Measurements from ENCODE around the gene CLASP1. TPM values are rescaled to one million over a fixed set of nuclear protein-coding genes. Genes with fewer than 3 reads are reported as not detected.
"Not testable (repeated sequence)": the region's sequence is repeated elsewhere in the genome, so short reads cannot be mapped to it uniquely, and the experiment has no call there.

CLASP1 gene
- total RNA-seq, 2 donors from 2014 or later: 63.4 to 69.5 TPM

DNA sequence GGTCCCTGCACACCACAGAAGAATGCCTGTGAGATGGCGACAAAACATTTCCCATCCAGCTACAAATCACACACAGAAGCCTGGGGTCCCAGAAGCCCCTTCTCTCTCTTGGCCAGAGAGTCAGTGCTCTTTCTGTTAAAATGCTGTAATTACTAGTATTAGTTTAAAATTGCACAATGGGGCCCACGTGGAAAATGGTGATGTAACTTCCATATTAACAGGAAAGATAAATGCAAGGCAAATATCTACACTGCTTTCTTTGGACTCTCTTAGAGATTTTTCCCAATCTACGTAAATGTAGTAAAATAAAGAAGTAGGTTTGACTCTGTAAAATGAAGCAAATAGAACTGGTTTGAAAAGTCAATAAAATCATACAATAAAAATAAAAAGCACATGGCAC lies 250.4 kb downstream of the CLASP1 start:
- no peaks in the 10 kb centered on the region for H3K27me3 Mint-ChIP-seq
- DNase-seq: no peak
- no peaks in the 10 kb centered on the region for H3K4me1 Mint-ChIP-seq
- no peak for ATAC-seq
- H3K36me3 Mint-ChIP-seq (ENCODE audit: low read depth): peaks cover 5% of the 10 kb centered on the region
- H3K9me3 ChIP-seq (ENCODE audit: control insufficient read depth, low read length, poor library complexity, severe bottlenecking): no peaks in the 10 kb centered on the region
- H3K27ac Mint-ChIP-seq: no peak overlapping the region
- no peak overlapping the region for H3K4me3 Mint-ChIP-seq

- no peak for DNase-seq
- H3K27me3 Mint-ChIP-seq: no peaks in the 10 kb centered on the region
- no peak for ATAC-seq
- no peaks in the 10 kb centered on the region for H3K4me1 Mint-ChIP-seq
- H3K9me3 ChIP-seq (ENCODE audit: control insufficient read depth, low read length, poor library complexity, severe bottlenecking): no peaks in the 10 kb centered on the region
- H3K27ac Mint-ChIP-seq: peak overlapping the region; percentile 4
- peaks cover 4% of the 10 kb centered on the region for H3K36me3 Mint-ChIP-seq (ENCODE audit: low read depth)
- H3K4me3 Mint-ChIP-seq: no peak overlapping the region
These were observed 259.1 kb downstream of the CLASP1 start for GRCh38 chr2:121390082-121390692.

- Mint-ChIP-seq H3K4me1 (no peaks in the 10 kb centered on the region), H3K4me3 (no peak overlapping the region), H3K27ac (no peak overlapping the region), H3K36me3 (ENCODE audit: low read depth) (peaks cover 4% of the 10 kb centered on the region), H3K27me3 (no peaks in the 10 kb centered on the region)
- DNase-seq: no peak
- ATAC-seq: no peak
- H3K9me3 ChIP-seq (ENCODE audit: control insufficient read depth, low read length, poor library complexity, severe bottlenecking): no peaks in the 10 kb centered on the region
These were observed 260.9 kb downstream of the CLASP1 start for GRCh38 chr2:121388371-121388770.

- no peak overlapping the region for H3K4me3 Mint-ChIP-seq
- H3K4me1 Mint-ChIP-seq: no peaks in the 10 kb centered on the region
- DNase-seq: no peak
- H3K36me3 Mint-ChIP-seq (ENCODE audit: low read depth): peaks cover 4% of the 10 kb centered on the region
- no peaks in the 10 kb centered on the region for H3K27me3 Mint-ChIP-seq
- H3K27ac Mint-ChIP-seq: no peak overlapping the region
- no peaks in the 10 kb centered on the region for H3K9me3 ChIP-seq (ENCODE audit: control insufficient read depth, low read length, poor library complexity, severe bottlenecking)
- no peak for ATAC-seq
These were observed 261.5 kb downstream of the CLASP1 start for GRCh38 chr2:121387591-121388325.

GRCh38 chr2:121386707-121387106 lies 262.6 kb downstream of the CLASP1 start:
- ATAC-seq (no peak), DNase-seq (no peak)
- Mint-ChIP-seq H3K27me3 (no peaks in the 10 kb centered on the region), H3K27ac (no peak overlapping the region), H3K4me3 (no peak overlapping the region), H3K4me1 (no peaks in the 10 kb centered on the region), H3K36me3 (ENCODE audit: low read depth) (peaks cover 4% of the 10 kb centered on the region)
- H3K9me3 ChIP-seq (ENCODE audit: control insufficient read depth, low read length, poor library complexity, severe bottlenecking): no peaks in the 10 kb centered on the region

GRCh38 chr2:121386102-121386501 lies 263.2 kb downstream of the CLASP1 start:
- Mint-ChIP-seq H3K27me3 (no peaks in the 10 kb centered on the region), H3K4me3 (no peak overlapping the region), H3K27ac (no peak overlapping the region), H3K36me3 (ENCODE audit: low read depth) (peaks cover 4% of the 10 kb centered on the region), H3K4me1 (no peaks in the 10 kb centered on the region)
- no peaks in the 10 kb centered on the region for H3K9me3 ChIP-seq (ENCODE audit: control insufficient read depth, low read length, poor library complexity, severe bottlenecking)
- no peak for ATAC-seq
- DNase-seq: no peak

GRCh38 chr2:121382744-121383143 lies 266.5 kb downstream of the CLASP1 start:
- no peaks in the 10 kb centered on the region for H3K27me3 Mint-ChIP-seq
- H3K27ac Mint-ChIP-seq: no peak overlapping the region
- H3K36me3 Mint-ChIP-seq (ENCODE audit: low read depth): peaks cover 7% of the 10 kb centered on the region
- H3K9me3 ChIP-seq (ENCODE audit: control insufficient read depth, low read length, poor library complexity, severe bottlenecking): no peaks in the 10 kb centered on the region
- peaks cover 2% of the 10 kb centered on the region for H3K4me1 Mint-ChIP-seq
- ATAC-seq (no peak), DNase-seq (no peak)
- no peak overlapping the region for H3K4me3 Mint-ChIP-seq

- no peak for ATAC-seq
- H3K9me3 ChIP-seq (ENCODE audit: control insufficient read depth, low read length, poor library complexity, severe bottlenecking): no peaks in the 10 kb centered on the region
- DNase-seq: no peak
- H3K4me1 Mint-ChIP-seq: peaks cover 5% of the 10 kb centered on the region
- H3K27me3 Mint-ChIP-seq: no peaks in the 10 kb centered on the region
- peaks cover 12% of the 10 kb centered on the region for H3K36me3 Mint-ChIP-seq (ENCODE audit: low read depth)
- no peak overlapping the region for H3K27ac Mint-ChIP-seq
- no peak overlapping the region for H3K4me3 Mint-ChIP-seq
These were observed 271.6 kb downstream of the CLASP1 start for GRCh38 chr2:121377646-121378045.

GRCh38 chr2:121376535-121377250 lies 272.6 kb downstream of the CLASP1 start:
- Mint-ChIP-seq H3K4me3 (no peak overlapping the region), H3K36me3 (ENCODE audit: low read depth) (peaks cover 17% of the 10 kb centered on the region), H3K4me1 (peaks cover 8% of the 10 kb centered on the region), H3K27ac (no peak overlapping the region), H3K27me3 (no peaks in the 10 kb centered on the region)
- no peak for DNase-seq
- no peaks in the 10 kb centered on the region for H3K9me3 ChIP-seq (ENCODE audit: control insufficient read depth, low read length, poor library complexity, severe bottlenecking)
- ATAC-seq: no peak

DNA sequence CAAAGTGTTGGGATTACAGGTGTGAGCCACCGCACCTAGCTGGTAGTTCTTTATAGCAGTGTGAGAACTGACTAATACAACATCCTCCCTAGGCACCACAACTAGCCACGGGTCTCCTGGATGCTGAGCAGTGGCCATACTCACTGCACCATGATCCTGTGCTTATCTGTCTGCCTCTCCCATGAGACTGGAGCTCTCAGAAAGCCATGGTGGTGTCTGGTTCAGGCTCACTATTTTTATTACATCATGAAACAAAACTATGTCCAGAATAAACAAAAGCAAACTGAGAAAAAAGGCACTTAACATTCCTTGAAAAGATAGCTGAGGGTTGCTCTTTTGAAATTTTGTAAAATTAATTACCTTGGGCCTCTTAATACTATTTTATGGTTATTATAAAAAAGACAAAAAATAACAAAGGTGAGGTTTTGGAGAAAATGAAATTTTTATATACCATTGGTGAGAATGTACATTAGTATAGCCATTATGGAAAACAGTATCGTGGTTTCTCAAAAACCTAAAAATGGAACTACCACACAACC lies 273.6 kb downstream of the CLASP1 start:
- H3K27ac Mint-ChIP-seq: peak overlapping the region; percentile 8
- DNase-seq (no peak), ATAC-seq (no peak)
- H3K9me3 ChIP-seq (ENCODE audit: control insufficient read depth, low read length, poor library complexity, severe bottlenecking): no peaks in the 10 kb centered on the region
- H3K27me3 Mint-ChIP-seq: no peaks in the 10 kb centered on the region
- H3K4me1 Mint-ChIP-seq: peaks cover 12% of the 10 kb centered on the region
- H3K36me3 Mint-ChIP-seq (ENCODE audit: low read depth): peaks cover 21% of the 10 kb centered on the region
- H3K4me3 Mint-ChIP-seq: no peak overlapping the region

DNA sequence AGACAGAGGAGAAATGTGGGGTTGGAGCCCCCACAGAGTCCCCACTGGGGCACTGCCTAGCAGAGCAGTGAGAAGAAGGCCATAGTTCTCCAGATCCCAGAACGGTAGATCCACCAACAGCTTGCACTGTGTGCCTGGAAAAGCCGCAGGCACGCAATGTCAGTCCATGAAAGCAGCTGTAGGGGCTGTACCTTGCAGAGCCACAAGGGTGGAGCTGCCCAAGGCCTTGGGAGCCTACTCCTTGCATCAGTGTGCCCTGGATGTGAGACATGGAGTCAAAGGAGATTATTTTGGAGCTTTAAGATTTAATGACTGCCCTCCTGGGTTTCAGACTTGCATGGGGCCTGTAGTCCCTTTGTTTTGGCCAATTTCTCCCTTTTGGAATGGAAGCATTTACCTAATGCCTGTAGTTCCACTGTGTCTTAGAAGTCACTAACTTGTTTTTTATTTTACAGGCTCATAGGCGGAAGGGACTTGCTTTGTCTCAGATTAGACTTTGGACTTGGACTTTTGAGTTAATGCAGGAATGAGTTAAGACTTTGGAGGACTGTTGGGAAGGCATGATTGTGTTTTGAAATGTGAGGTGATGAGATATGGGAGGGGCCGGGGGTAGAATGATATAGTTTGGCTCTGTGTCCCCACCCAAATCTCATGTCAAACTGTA lies 274.7 kb downstream of the CLASP1 start:
- Mint-ChIP-seq H3K4me1 (peaks cover 15% of the 10 kb centered on the region), H3K27ac (peak overlapping the region; percentile 14), H3K36me3 (ENCODE audit: low read depth) (peaks cover 23% of the 10 kb centered on the region)
- ATAC-seq; H3K27me3 Mint-ChIP-seq; H3K4me3 Mint-ChIP-seq; DNase-seq; H3K9me3 ChIP-seq (ENCODE audit: control insufficient read depth, low read length, poor library complexity, severe bottlenecking): not testable (repeated sequence)

DNA sequence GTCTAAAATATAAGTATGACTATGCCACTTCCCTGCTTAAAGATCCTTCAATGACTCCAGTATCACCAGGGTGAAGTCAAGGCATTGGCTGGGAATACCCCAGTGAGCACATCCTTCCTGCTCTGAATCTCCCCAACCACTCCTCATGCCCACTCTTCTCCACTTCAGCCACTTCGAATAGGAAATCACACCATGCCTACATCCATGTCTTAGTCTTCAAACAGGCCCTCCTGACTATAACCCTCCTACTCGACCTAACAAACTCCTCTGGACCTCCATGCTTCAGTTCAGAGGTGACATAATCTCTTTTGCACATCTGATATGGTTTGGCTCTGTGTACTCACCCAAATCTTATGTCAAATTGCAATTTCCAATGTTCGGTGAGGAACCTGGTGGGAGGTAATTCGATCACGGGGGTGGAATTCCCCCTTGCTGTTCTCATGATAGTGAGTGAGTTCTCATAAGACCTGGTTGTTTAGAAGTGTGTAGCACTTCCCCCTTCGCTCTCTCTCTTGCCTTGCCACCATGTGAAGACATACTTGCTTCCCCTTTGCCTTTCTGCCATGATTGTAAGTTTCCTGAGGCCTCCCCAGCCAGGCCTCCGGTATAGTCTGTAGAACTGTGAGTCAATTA lies 276.4 kb downstream of the CLASP1 start:
- H3K27me3 Mint-ChIP-seq: no peaks in the 10 kb centered on the region
- H3K9me3 ChIP-seq (ENCODE audit: control insufficient read depth, low read length, poor library complexity, severe bottlenecking): no peaks in the 10 kb centered on the region
- peak overlapping the region; percentile 75 for H3K27ac Mint-ChIP-seq
- DNase-seq (no peak), ATAC-seq (no peak)
- peaks cover 13% of the 10 kb centered on the region for H3K4me1 Mint-ChIP-seq
- no peak overlapping the region for H3K4me3 Mint-ChIP-seq
- H3K36me3 Mint-ChIP-seq (ENCODE audit: low read depth): peaks cover 26% of the 10 kb centered on the region
